Measurements from ENCODE around the gene KCNH6.

The KCNH6 gene

DNA sequence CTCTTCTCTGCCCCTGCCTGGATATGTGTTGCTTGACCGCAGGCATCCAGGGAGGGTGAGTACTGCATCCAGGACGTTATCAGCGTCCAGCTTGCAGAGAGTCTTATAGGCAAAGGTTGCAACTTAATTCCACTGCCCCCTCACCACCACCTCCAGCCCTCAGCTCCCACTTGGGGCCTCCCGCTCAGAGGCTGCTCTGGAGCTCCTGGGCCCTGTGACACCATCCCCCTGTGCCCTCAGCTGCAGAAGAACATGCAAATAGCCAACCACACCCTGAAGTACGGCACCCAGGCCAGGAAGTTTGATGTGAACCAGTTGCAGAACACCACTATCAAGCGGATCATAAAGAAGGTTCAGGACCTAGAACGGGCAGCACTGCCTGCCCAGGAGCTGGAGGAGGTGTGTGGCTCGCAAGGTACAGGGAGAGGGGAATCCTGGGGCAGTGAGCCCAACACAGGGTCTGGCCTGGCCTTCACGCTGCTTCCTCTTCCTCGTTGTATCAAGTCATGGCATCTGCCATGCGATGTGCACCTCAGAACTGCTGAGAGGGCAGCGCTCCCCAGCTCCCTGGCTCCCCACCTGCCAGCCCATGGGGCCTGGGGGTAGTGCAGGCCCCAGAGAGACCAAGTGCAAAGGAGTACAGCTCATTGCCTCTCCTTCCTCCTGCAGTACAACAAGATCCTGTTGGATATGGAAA lies 36.7 kb upstream of the KCNH6 start:
- no peak for DNase-seq

DNA sequence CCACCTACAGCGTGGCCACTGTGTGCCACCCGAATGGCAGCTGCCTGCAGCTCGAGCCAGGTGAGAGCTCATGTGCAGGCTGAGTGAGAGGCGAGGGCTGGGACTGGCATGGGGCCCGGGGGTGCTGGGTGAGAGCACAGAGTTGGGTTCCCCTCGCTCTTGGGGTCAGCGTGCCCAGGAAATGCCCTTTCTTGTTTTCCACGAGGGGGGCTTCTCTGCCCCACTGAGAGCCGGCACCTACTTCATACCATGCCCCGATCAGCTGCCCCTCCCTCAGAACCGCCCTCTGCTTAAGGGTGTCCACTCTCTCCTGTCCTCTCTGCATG lies 36.2 kb upstream of the KCNH6 start:
- DNase-seq: no peak

DNA sequence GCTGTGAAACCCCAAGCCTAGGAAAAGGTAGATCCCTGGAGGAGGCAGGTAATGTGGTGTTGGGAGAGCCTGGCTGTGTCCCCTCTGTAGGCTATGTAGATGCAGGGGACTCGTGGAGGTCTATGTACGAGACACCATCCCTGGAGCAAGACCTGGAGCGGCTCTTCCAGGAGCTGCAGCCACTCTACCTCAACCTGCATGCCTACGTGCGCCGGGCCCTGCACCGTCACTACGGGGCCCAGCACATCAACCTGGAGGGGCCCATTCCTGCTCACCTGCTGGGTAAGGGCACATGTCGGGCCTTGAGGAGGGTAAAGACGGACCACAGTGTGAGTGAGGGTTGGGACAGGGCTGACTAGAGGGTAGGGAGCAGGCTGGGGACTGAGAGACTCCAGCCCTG lies 34.3 kb upstream of the KCNH6 start:
- no peak for DNase-seq

GRCh38 chr17:63489291-63489690 lies 33.9 kb upstream of the KCNH6 start:
- no peak for DNase-seq

DNA sequence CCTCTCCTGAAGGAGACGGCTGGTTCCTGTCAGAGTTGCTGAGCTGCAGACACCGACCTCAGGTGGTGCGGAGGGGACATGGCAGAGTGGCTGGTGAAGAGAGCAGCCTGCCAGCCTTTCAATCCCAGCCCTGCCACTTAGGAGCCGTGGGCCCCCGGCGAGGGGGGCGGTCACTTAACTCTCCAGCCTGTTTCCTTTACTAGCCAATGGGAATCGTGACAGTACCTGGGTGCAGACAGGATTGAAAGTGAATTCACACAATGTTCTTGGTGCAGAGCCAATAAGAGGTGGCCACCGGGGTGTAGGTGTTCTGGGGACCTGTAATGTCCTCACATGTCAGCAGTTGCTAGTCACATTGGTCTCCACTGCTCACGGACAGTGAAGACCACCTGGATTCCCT lies 32.8 kb upstream of the KCNH6 start:
- DNase-seq: no peak

- no peak for DNase-seq
Observed at GRCh38 chr17:63490858-63491400, 32.2 kb upstream of the KCNH6 start.

DNA sequence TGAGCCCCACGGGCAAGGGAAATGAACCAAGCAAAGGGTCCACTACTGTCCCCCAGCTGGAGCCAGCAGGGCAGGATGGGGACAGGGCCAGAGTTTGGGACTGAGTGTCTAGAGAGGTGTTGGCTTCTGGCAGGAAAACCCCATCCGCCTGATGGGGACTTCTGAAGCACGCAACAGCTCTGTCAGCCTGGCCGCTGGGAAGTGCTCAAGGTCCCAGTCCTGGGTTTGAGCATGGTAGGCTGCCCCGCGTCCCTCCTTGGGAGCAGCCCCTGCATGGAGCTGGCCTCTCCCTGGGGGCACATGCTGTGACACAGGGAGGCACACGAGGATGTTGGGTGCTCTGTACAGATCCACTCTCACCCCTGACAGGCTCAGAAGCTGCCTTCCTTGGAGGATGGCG lies 31.7 kb upstream of the KCNH6 start:
- no peak for DNase-seq

DNA sequence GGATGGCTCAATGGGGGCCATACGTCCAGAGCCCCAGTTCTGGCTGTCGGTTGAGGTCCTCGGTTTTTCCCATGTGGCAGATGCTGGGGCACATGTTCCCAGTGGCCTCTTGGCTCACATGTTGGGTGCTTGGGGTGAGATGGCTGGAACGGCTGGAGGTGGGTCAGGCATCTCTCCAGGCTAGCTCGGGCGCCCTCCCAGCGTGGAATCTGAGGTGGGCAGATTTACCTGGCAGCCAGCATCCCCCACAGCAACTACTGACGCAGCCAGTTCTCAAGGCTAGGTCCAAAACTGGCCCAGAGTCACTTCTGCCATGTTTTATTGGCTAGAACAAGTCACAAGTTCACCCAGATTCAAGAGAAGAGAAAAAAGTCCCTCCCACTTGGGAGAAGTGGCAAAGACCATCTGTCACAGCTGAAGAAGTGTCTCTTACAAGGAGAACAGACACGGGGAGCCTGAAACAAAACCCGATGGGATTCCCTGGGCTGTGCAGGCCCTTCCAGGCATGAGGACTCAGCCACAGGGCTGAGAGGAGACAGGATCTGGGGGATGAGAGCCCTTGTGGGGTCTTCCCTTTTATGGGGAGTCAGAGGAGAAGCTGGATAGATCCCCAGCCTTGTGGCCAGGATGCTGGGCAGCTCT lies 31.1 kb upstream of the KCNH6 start:
- DNase-seq: no peak

DNA sequence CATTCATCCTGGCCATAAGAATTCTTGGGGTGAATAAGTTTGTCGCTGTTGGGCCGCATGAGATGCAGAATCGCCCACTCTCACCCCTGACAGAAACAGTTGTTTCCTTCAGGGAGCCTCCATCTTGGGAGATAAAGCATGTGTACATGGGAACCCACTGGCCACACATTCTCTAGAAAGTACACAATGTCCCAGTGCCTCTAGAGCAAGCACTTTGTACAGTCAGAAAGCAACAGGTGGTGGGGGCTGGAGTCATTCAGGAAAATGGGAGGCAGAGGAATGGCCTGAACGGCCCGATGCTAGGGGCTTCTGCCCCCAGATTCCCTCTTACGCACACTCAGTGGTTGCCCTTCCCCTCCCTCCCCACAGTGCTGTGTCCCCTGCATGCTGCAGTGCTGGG lies 30.2 kb upstream of the KCNH6 start:
- DNase-seq: no peak

DNA sequence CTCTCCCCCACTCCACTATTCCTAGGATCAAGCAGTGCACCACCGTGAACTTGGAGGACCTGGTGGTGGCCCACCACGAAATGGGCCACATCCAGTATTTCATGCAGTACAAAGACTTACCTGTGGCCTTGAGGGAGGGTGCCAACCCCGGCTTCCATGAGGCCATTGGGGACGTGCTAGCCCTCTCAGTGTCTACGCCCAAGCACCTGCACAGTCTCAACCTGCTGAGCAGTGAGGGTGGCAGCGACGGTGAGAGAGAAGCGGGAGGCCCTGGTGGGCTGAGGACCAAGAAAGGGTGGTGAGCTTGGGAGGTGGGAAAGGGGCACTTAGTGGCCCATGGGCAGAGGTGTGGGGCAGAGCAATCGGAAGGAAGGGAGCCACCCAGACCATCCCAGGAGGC lies 29.7 kb upstream of the KCNH6 start:
- no peak for DNase-seq

- DNase-seq: no peak
Observed at GRCh38 chr17:63494300-63494928, 28.7 kb upstream of the KCNH6 start.

DNA sequence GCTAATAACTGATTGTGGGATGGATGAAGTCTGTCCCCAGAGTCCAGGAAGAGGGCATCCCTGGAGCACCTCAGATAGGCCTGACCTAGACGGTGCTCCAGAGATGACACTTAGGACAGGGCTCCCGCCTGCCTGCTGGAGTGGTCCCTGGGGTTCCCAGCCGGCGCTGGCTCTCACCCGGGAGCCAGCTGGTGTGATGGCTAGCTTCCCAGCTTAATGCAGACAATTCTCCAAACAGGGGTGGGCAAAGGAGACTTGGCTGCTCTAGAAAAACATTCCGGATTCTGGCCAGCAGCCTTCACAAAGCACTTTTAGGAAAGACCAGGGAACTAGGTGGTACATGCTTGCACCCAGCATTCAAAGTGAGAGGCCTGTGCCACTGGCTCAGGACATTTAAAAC lies 27.7 kb upstream of the KCNH6 start:
- DNase-seq: no peak

DNA sequence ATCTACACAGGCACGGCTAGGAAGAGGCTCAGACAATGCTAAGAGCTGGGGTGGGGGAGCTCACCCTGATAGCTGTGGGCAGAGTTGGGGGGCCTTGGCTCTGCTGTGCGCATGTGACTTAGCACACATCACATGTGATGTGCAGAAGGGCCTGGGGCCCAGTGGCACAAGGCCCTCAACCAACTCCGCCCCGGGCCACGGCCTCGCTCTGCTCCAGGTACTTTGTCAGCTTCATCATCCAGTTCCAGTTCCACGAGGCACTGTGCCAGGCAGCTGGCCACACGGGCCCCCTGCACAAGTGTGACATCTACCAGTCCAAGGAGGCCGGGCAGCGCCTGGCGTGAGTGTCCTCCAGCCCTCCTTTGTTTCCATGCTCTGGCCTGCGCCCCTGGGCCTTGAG lies 27.0 kb upstream of the KCNH6 start:
- DNase-seq: no peak

- DNase-seq: no peak
Observed at GRCh38 chr17:63496663-63497400, 26.3 kb upstream of the KCNH6 start.

- DNase-seq: no peak
Observed at GRCh38 chr17:63497708-63498483, 25.3 kb upstream of the KCNH6 start.

- no peak for DNase-seq
Observed at GRCh38 chr17:63498626-63499195, 24.4 kb upstream of the KCNH6 start.

DNA sequence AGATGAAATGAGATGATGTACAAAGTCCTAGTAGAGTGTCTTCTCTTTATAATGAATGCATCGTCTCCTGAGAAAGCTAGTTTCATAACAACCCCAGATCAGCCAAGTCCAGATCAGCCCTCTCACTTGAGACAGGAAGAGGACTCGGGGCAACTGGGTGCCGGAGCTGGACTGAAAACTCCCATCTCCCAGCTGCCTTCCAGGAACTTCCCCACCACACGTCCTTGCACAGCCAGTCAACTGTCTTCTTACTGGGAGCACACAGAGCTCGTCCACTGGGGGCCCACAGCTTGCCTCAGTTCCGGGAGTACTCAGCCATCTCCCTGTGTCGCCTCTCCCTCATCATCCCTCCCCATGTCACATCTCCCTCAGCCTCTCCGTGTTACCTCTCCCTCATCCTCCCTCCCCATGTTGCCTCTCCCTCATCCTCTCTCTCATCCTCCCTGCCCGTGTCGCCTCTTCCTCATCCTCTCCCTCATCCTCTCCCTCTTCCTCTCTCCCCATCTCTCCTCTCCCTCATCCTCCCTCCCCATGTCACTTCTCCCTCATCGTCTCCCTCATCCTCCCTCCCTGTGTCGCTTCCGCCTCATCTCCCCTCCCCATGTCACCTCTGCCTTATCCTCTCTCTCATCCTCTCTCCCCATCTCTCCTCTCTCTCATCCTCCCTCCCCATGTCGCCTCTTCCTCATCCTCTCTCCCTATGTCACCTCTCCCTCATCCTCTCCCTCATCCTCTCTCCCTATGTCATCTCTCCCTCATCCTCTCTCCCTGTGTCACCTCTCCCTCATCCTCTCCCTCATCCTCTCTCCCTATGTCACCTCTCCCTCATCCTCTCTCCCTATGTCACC lies 22.4 kb upstream of the KCNH6 start:
- no peak for DNase-seq

GRCh38 chr17:63503341-63503705 lies 19.8 kb upstream of the KCNH6 start:
- DNase-seq: no peak

- DNase-seq: no peak
Observed at GRCh38 chr17:63504261-63504660, 18.9 kb upstream of the KCNH6 start.

- DNase-seq: no peak
Observed at GRCh38 chr17:63505341-63505740, 17.8 kb upstream of the KCNH6 start.

DNA sequence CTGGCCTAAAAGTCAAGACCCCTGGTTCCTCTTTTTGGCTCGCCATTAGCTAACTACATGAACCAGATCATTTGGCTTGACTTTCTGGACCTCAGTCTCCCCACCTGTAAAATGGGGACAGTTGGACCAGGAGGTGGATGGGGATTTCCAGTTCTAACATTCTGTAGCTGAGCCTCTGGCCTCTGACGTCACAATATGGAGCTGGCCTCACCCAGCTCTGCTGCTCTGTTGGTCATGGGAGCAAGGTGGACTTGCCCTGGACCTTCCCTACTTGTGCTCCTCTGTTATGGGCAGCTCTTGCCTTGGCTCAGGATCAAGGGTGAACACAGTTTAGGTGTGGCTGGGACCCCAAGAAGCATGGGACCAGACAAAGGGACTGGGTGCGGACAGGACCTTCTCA lies 16.5 kb upstream of the KCNH6 start:
- no peak for DNase-seq

- DNase-seq: no peak
Observed at GRCh38 chr17:63511331-63511730, 11.8 kb upstream of the KCNH6 start.

Measured in stimulated activated CD4-positive, alpha-beta T cell treated with anti-CD3 and anti-CD28 coated beads, Interleukin-1b, Interleukin-23, amount 100 ng/mL, for 48 hours (primary cell).